Stimulated activated naive CD4-positive, alpha-beta T cell treated with Interleukin-2 at 50 U/mL for 16 hours (primary cell): ENCODE results near the gene MLH3.
A peak's percentile ranks its signal among the peaks of the same experiment; 100 is the strongest.

Experiments used
- DNase-seq: peaks from one replicate; lab custom pipeline; 2025; lab: John Stamatoyannopoulos, UW

Gene MLH3

DNA sequence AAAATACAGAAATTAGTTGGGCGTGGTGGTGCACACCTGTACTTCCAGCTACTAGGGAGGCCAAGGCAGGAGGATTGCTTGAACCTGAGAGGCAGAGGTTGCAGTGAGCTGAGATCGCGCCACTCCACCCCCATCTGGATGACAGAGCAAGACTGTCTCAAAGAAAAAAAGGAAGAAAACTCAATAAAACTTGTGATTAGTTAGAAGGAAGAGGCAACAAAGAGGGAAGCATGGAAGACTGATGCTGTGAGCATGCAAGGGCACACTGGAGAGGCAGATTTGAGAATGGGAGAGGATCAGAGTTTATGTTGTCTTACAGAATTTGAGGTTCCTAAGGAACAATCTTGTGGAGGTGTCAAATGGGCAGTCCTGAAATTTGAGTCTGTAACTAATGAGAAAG is 15.4 kb upstream of the MLH3 start:
- DNase-seq: no peak

- no peak for DNase-seq
Measured at GRCh38 chr14:75064205-75064567, 12.9 kb upstream of the MLH3 start.

DNA sequence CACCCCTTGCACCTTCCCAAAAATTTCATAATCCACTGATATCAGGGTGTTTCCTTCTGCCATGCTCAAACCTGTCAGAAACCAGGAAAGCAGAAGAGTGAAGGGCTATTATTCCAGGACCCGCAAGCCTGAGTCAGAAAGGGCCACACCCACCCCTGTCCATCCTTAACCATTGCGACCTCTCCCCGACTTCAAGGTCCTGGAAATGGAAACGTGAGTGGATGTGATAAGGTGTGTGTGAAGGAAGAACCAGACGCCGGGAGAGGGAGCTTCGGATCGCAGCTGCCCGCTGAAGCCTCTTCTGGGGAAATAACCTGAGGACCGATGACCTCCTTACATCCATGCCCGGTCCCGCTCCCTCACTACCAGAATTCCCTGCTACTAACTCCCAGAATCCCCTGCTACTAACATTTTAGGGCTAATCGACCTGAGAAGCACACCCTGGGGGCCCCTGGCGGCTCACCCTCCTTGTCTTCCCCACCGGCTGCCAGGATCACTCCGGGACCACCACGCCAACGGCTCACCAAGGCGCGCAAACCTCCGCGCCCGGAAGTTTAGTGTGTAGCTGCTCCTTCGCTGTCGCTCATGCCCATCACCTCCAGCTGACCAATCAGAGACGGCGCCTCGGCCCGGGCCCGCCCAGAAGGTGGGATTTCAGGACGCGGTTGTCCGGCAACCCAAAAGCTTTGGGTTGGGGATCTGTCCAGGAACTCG is 12.4 kb upstream of the MLH3 start, which contains the start of gene ACYP1:
ACYP1 (minus strand) TSS at position 534 of the 714 bp plus-strand sequence; CDS start at position 63, 471 bp downstream.
- peak; percentile 85 for DNase-seq

DNA sequence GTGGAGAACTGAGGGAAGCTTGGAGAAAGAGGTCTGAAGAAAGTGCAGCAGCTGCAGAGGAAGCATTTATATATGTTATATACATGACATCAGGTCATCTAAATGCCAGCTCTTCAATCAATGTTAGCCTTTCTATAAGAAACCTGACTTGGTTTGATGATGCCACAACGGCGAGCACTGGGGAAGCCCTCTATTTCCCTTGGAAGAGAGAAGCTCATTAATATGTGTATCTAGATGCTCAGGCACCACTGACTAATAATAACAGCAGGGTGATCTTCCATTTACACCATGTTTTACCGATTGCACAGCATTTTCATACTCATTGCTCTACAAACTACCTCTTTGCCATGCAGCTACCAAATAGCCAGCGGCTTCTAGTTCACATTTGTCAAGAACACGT is 11.7 kb upstream of the MLH3 start:
- DNase-seq: no peak

DNA sequence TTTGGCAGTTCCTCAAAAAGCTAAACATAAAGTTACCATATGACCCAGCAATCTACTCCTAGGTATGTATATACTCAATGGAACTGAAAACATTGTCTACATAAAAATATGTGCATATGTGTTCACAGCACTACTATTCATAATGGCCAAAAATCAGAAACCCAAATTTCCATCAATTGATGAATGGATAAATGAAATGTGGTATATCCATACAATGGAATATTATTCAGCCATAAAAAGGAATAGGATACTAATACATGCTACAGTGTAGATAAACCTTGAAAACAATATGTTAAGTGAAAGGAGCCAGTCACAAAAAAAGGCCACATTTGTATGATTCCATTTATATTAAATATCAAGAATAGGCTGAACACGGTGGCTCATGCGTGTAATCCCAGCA is 9.2 kb upstream of the MLH3 start:
- no peak for DNase-seq

GRCh38 chr14:75059642-75060041 is 8.4 kb upstream of the MLH3 start:
- DNase-seq: no peak

GRCh38 chr14:75054421-75054820 is 3.2 kb upstream of the MLH3 start:
- DNase-seq: no peak

DNA sequence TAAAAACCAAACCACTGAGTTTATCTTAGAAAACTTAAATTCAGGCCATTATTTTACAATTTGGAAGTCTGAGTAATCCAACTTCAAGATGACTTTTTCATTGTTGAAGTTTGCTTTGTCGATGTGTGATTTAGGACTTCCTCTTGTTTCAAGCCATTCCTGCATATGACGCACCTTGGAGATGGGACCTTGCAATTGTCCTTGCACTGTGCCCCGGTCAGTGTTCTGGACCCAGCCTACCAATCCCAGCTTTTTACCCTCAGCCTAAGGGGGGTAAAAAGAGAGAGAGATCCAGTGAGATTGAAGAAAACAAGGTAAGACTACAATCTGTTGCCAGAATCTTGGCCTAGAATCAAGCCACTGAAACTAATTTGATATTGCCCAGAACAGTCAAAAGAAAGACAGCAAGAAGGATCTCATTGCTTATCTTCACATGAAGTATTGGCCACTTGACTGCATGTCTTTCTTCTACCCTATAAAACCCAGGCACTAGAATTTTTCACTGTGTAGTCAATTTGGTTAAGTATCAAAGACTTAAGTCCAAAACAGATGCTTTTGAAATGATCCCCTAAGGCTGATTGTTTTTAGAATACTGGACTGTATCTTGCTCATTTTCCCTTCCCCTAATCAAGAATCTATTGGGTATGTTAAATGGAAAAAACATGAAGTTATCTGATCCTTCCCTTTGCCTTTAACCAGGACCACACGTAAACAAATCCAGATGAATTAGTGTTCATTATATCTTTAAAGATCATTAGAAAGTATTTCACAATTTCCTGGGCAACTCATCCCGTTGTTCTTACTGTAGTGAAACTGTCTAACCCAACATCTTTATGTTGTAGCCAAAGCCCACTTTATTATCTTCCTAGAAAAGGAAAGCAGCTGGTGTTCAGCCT is 2.4 kb upstream of the MLH3 start:
- no peak for DNase-seq

DNA sequence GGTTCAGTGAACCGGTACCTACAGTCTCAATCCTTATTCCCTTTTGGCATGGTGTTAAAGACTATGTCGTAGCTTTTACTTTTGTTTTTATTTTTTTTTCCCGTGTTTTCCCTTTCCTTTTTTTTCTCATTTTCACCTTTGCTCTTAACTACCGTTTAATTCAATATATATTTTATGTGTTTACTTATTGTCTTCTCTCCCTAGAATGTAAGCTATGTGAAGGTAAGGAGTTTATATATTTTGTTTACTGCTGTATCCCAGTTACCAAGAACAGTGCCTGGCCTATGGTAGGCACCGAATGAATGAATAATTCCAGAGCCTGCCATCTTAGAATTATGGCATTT is 261 bp upstream of the MLH3 start:
- DNase-seq: no peak

DNA sequence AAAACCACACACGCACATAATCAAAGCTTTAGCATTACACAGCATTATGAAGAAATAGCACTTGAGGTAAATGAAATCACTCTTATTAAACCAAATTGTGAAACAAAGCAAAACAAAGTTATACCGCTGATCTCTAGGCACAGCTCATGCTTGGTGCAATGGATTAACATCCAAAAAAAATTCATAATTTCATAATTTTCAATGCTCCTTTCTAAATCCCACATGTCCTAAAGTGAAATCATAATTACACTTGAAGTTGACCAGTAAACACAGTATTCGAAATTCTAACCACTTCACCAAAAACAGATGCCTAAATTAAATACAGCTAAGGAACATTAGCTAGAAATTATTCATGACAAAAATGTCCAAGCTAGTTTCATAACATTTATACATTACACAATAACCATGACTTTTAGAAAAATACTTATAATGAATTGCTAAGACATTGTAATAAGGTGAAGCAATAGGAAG is 1.5 kb downstream of the MLH3 start:
- no peak for DNase-seq

GRCh38 chr14:75049136-75049535 is 2.1 kb downstream of the MLH3 start:
- no peak for DNase-seq

DNA sequence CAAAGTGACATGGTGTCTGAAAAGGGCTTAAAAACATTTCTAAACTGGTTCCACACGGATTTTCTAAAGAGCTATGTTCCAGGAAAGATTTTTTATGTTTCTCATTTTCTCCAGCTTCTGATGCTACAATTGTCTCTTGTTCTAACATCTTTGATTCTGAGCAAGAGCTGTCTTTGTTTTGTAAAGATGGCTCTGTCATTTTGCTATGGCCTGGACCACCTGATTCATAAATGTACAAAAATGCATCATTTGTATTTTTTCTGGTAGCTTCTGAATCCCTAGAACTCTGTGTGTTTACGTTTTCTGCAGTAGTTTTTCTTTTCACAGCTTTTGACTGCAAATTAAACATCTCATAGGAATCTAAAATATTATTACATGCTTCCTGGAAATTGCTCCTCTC is 3.2 kb downstream of the MLH3 start:
- no peak for DNase-seq

GRCh38 chr14:75047506-75047905 is 3.8 kb downstream of the MLH3 start:
- DNase-seq: no peak

GRCh38 chr14:75046899-75047298 is 4.4 kb downstream of the MLH3 start:
- no peak for DNase-seq

DNA sequence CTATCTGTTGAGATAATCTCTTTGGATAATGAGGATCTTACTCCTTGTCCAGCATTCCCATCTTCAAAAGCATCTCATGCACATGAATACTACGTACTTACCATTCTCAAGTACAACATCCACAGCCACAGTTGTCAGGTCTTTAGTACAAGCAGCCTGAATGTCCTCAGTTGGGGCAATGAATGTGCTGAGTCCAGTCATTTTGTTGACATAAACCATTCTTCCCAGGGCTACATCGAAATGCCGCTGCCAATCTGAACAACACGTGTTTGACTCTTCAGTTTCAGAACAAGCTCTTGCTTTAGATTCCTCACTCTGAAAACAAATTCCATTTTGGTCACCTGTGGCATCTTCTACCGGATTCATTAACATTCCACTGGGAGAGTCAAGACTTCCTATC is 5.0 kb downstream of the MLH3 start:
- DNase-seq: no peak

DNA sequence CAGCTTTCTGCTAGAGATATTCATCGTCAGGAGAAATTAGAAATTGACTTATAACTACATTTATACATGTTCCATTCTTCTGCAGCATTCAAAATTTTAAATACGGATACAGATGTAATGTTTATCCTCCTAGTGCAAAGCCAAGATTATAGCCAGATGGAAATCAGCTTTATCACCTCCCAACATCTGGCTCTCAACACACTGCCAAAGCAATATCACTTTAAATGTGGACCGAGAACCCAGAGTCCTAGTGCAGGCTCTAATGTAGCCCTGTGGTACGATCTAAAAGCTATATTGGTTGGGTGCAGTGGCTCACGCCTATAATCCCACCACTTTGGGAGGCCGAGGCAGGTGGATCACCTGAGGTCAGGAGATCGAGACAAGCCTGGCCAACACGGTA is 6.5 kb downstream of the MLH3 start:
- no peak for DNase-seq

DNA sequence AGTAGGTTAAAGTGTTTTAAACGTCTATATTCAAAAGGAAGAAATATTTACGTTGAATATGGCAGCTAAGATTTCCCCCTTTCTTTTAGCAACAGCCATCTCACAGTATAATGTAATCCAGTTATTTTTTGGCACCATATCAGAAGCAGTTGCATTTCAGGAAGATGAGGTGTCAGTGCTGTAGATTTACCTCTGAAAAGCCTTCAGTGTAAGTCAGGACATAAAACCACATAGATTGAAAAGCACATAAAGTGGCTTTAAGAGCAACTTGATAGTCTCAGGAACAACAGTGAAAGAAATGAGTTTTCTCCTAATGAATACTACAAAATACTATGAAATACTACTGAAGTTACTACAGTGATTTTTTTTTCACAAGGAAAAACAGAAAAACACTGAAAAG is 6.9 kb downstream of the MLH3 start:
- no peak for DNase-seq

- no peak for DNase-seq
Measured at GRCh38 chr14:75042035-75042434, 9.2 kb downstream of the MLH3 start.

- DNase-seq: no peak
Measured at GRCh38 chr14:75041613-75042012, 9.7 kb downstream of the MLH3 start.

GRCh38 chr14:75040959-75041358 is 10.3 kb downstream of the MLH3 start:
- no peak for DNase-seq

DNA sequence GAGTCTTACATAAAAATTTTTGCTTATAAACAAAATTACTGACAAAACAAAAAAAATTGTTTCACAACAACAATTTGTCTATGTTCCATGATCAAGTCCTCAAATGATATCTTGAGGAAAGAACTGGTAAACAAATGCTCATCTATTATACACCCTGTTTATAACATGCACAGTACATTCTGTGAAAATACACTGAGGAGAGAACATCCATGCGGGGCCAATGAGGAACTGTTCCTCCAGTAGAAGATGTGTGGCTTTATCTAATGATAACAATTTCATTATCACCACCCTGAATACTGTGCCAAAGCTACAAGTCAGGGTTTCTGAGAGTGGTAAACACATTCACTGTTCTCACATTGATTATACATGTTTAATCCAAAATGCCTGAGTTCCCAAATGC is 10.8 kb downstream of the MLH3 start:
- DNase-seq: no peak

DNA sequence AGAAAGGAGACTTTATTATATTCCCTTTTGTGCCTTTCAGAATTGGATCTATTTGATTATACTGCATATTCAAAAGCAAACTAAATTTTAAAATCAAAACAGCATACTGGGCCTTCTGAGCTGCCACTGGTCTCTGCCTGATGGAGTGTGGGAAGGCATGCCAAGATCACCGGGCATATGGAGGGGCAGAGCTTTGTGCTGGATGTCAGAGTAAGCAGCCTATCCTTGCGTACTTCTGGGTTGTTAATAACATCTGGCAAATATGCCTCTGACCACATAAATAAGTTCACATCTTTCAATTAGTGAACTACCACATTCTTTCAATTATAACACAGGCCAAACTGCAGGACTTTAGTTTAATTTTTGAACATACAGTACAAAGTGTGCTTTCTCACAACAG is 18.3 kb downstream of the MLH3 start:
- no peak for DNase-seq

- no peak for DNase-seq
Measured at GRCh38 chr14:75030147-75030546, 21.1 kb downstream of the MLH3 start.
